Activated CD4-positive, alpha-beta T cell treated with anti-CD3 and anti-CD28 coated beads, Interleukin-2, amount 10 ng/mL, durations not matched to agents 24 days and 14 days (primary cell): ENCODE data around the gene BLOC1S2. TPM values are rescaled to one million over a fixed set of nuclear protein-coding genes. Genes with fewer than 3 reads are reported as not detected.

ENCODE experiments used
- DNase-seq: peaks from one replicate; pipeline ENCODE4 v3.0.0; 2022
- H3K27ac Mint-ChIP-seq: one replicate; pipeline ENCODE4 v1.8.0; 2022; ENCODE audit warnings: mild to moderate bottlenecking, mixed read lengths
- H3K27me3 Mint-ChIP-seq: one replicate; pipeline ENCODE4 v1.8.0; 2022; ENCODE audit warnings: mixed read lengths
- H3K36me3 Mint-ChIP-seq: one replicate; pipeline ENCODE4 v1.8.0; 2022; ENCODE audit warnings: low read depth, mild to moderate bottlenecking, mixed read lengths
- H3K4me1 Mint-ChIP-seq: one replicate; pipeline ENCODE4 v1.8.0; 2021; ENCODE audit warnings: mixed read lengths
- H3K4me3 Mint-ChIP-seq: one replicate; pipeline ENCODE4 v1.8.0; 2022; ENCODE audit warnings: mild to moderate bottlenecking, moderate library complexity, mixed read lengths
- H3K9me3 Mint-ChIP-seq: one replicate; pipeline ENCODE4 v1.8.0; 2021; ENCODE audit warnings: mixed read lengths
- intact Hi-C: fragments of 100-400 bp; cut with micrococcal nuclease; formaldehyde crosslinking; loops from one replicate; pipeline ENCODE4 v1.15.1; 2023
- total RNA-seq: library from RNA; stranded (reverse); gene quantifications from 2 replicates; pipeline ENCODE4 v1.2.3, GENCODE V29; 2022

Gene BLOC1S2
- total RNA-seq: 62.0 and 62.5 TPM in 2 replicates

DNA sequence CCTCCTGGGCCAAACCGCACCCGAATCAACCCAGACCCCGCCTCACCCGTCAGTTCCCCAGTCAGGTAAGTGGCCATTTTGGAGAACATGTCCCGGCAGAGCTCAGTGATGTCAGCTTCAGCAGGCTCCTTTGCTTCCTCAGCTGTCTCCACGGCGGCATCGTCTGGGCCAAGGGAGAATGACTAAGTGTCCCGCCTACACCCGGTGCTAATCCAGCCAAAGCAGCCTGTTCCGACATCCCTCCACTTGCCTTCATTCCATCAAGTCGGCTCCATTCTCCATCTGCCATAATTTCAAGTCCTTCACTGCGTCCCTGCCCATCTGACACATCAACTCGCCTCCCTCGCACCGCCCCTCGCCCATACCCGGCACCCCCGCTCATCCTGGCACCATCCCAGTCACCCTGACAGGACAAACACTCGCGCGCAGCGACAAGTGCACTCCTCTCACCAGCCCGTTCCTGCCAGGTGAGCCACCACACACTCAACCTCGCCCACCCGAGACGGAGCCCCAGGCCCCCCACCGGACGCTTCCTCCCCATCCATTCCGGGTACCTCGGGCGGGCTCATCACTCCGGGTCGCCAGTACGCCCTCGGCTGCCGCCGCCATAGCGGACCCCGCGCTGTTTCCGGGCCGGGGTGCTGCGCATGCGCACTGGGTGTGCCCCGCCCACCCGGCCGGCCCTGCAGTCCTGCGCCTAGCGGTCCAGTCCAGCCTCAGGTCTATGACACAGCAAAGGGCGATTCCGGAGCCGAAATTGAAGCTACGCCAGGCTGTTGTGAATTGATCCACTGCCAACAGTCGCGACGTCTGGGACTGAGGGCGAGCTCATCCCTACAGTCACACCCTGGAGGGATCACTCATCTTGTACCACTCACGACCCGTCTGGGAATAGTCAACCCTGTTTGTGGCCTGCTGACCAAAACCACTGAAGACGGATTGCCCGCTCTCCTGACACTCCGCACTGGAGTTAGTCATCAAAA lies at the start of gene BLOC1S2:
Gene BLOC1S2 (minus strand): TSS at position 630 of the 983 bp plus-strand sequence. CDS start 21 bp downstream, at position 609.
- intact Hi-C loops: loop anchor here (1.0 to 5.0 kb wide), 7 partner anchors 20 to 277 kb away; partner anchors contain the start of genes CWF19L1, DNMBP, ERLIN1 and NDUFB8
- Mint-ChIP-seq H3K4me1 (peaks cover 18% of the 10 kb centered on the region), H3K27ac (peak within 1 kb of the TSS; percentile 98), H3K36me3 (peaks cover 19% of the 10 kb centered on the region), H3K27me3 (peaks cover under 1% of the 10 kb centered on the region), H3K4me3 (peak within 1 kb of the TSS; percentile 97), H3K9me3 (no peaks in the 10 kb centered on the region)
- DNase-seq: peak; percentile 98

DNA sequence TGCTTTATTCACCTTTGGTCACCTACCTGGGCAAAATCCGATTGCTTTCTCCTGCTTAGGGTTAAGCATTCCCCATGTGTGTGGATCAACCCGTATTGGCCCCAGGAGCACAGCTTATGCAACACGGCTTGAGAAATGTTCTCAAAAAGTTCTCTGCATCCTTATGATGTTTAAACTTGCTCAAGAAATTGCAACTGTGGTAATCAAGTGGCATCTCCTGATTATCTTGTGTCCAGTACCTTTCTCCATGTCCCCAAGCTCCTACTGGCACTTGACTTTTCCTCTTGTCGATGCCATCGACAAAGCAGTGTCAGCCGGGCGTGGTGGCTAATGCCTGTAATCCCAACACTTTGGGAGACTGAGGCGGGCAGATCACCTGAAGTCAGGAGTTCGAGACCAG lies 48.3 kb upstream of the BLOC1S2 start:
- Mint-ChIP-seq H3K27ac (no peak overlapping the region), H3K4me1 (peaks cover 16% of the 10 kb centered on the region), H3K27me3 (peaks cover 29% of the 10 kb centered on the region), H3K4me3 (no peak overlapping the region), H3K9me3 (no peaks in the 10 kb centered on the region), H3K36me3 (no peaks in the 10 kb centered on the region)
- no peak for DNase-seq
- intact Hi-C loops: no loop called here

DNA sequence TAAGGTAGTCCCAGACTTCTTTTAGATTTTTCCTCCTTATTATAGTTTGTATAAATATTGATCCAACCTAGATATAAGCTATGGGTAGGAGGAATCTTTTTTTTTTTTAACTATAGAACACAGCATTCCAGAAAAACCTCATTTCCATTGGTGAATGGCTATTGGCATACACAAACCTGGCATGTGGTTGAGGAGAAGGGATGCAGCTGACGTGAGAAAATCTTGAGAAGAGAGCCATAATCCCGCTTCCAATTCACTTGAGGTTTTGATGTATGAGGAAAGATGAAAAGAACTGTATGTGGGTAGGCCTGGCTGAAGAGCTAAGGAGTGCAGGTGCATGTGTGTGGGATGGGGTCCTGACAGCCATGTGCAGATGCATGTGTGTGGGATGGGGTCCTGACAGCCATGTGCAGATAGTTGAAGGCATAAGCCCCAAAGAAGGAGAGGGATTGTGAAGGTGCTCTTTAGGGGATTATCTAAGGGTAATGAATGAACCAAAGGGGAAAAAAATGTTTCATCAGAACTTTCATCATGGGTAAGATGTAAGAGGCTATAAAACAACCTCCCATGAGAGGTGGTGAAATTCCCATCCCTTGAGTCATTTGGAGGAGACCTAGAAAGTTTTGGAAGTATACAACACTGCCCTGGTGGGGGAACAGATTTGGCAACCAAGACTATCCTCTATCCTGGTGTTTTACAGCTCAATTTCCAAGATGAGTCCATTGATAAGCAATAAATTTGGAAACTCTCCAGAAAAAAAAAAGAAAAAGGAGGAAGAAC lies 47.4 kb upstream of the BLOC1S2 start:
- no peaks in the 10 kb centered on the region for H3K9me3 Mint-ChIP-seq
- DNase-seq: no peak
- no peak overlapping the region for H3K27ac Mint-ChIP-seq
- peaks cover 12% of the 10 kb centered on the region for H3K4me1 Mint-ChIP-seq
- intact Hi-C loops: no loop called here
- H3K36me3 Mint-ChIP-seq: no peaks in the 10 kb centered on the region
- no peak overlapping the region for H3K4me3 Mint-ChIP-seq
- H3K27me3 Mint-ChIP-seq: peaks cover 29% of the 10 kb centered on the region

DNA sequence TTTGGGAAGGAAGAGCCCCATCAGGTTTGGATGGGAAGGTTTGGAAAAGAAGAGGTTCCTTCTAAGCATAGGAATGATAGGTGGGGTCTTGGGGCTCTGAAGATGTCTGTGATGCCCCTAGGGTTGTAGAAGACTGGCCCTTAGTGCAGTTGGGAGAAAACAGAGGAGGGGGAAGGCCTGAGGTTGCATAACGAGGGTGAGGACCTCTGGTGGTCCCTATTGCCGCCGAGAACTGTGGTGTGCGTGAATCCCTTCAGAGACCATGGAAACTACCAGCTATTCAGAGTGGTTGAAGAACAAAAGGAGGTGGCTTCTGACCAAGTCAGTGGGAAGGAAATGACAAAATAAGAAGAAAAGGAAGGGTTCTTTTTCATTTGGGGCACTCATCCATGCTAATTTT lies 46.6 kb upstream of the BLOC1S2 start:
- no peak overlapping the region for H3K4me3 Mint-ChIP-seq
- H3K9me3 Mint-ChIP-seq: no peaks in the 10 kb centered on the region
- H3K4me1 Mint-ChIP-seq: peaks cover 6% of the 10 kb centered on the region
- DNase-seq: no peak
- intact Hi-C loops: no loop called here
- peaks cover 29% of the 10 kb centered on the region for H3K27me3 Mint-ChIP-seq
- no peaks in the 10 kb centered on the region for H3K36me3 Mint-ChIP-seq
- no peak overlapping the region for H3K27ac Mint-ChIP-seq

DNA sequence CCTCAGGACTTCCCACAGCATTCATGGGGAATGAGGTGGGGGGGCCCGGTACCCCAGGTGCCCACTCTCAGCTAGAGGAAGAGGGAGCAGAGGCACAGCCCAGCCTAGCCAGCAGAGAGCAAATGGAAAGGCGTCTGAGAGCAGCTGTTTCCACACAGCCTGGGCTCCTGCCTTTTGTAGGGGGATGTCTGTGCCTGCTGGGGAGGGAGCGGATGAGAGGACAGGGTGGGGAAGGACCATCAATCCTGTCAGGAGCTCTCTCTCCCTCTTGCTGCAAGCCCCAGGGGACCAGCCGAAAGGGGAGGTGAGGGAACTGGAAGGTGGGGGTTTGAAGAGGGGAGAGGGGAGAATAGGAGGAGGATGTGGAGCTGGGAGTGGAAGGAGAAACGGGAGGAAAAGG lies 43.6 kb upstream of the BLOC1S2 start, which contains the start of gene PKD2L1:
Gene PKD2L1 (minus strand): TSS at position 150 of the 400 bp plus-strand sequence. CDS start 125 bp downstream, at position 25.
- no peaks in the 10 kb centered on the region for H3K9me3 Mint-ChIP-seq
- no peaks in the 10 kb centered on the region for H3K36me3 Mint-ChIP-seq
- H3K27ac Mint-ChIP-seq: no peak within 1 kb of the TSS
- no peak within 1 kb of the TSS for H3K4me3 Mint-ChIP-seq
- DNase-seq: no peak
- H3K27me3 Mint-ChIP-seq: peaks cover 29% of the 10 kb centered on the region
- peaks cover 21% of the 10 kb centered on the region for H3K4me1 Mint-ChIP-seq
- intact Hi-C loops: no loop called here

DNA sequence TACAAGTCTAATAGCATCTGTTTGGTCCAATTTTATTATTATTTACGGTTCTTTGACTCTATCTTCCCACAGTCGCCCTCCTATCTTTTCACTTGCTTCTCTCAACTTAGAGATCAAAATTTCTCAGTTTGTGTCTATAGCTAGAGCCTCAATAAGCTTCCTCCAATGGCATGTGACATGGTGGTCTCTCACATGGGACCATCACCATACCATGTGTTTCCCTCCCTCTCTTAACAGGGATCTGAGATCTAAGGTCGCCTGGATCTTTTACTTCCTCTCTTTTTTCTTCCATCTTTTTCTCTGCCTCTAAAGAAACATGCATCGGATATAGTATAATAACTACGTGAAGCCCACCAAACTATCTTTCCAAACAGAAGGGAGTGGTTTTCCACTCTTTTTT lies 41.7 kb upstream of the BLOC1S2 start:
- DNase-seq: no peak
- Mint-ChIP-seq H3K4me1 (peaks cover 20% of the 10 kb centered on the region), H3K27ac (no peak overlapping the region), H3K36me3 (no peaks in the 10 kb centered on the region), H3K9me3 (no peaks in the 10 kb centered on the region), H3K4me3 (no peak overlapping the region), H3K27me3 (peaks cover 18% of the 10 kb centered on the region)
- intact Hi-C loops: no loop called here

DNA sequence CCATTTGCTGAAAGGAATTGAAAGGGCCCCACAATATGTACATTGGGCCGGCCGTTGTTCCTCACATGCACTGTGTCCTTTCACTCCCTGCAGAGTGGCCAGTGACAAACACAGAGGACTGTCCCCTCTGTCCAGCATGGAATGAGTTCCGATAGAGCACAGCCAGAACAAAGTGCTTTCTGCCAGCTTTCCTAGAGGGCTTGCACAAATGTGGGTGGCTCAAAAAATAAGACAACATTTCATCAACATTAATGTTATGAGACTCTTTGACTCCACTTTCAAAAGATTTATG lies 41.2 kb upstream of the BLOC1S2 start:
- peaks cover 15% of the 10 kb centered on the region for H3K27me3 Mint-ChIP-seq
- intact Hi-C loops: no loop called here
- DNase-seq: no peak
- no peak overlapping the region for H3K4me3 Mint-ChIP-seq
- H3K9me3 Mint-ChIP-seq: no peaks in the 10 kb centered on the region
- no peaks in the 10 kb centered on the region for H3K36me3 Mint-ChIP-seq
- peaks cover 15% of the 10 kb centered on the region for H3K4me1 Mint-ChIP-seq
- H3K27ac Mint-ChIP-seq: no peak overlapping the region

DNA sequence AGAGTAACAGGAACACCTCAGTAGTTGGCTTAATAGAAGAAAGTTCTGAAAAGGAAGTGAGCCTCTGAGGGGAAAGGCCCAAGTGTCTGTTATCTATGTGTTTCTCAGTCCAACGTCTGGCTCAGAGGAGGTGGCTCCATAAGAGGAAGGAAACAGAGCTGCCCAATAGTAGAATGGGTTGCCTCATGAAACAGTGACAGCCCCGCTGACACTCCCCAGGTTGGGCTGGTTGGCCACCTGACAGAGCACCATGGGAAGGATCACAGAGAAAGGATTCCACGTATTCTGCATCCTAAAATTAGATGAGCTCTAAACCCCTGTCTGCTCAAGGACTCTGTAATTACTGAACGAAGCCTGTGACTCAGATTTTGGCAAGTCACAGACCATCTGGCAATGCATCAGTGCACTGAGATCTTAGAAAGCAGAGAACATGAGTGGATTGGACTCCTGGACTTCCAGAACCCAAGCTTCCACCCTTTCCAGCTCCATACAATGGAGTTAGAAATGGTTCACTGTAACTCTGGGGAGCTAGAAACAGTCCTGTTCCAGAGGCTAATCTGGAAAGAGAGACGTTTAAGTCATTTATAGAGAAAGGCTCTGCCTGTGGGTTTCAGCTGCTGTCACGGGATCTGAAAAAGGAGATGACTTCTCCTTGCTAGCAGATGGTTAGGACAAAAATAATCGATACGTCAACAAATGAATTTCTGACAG lies 40.7 kb upstream of the BLOC1S2 start:
- H3K27ac Mint-ChIP-seq: peak overlapping the region; percentile 84
- H3K27me3 Mint-ChIP-seq: peaks cover 15% of the 10 kb centered on the region
- peaks cover 15% of the 10 kb centered on the region for H3K4me1 Mint-ChIP-seq
- DNase-seq: peak; percentile 86
- H3K36me3 Mint-ChIP-seq: no peaks in the 10 kb centered on the region
- peak overlapping the region; percentile 55 for H3K4me3 Mint-ChIP-seq
- intact Hi-C loops: no loop called here
- H3K9me3 Mint-ChIP-seq: no peaks in the 10 kb centered on the region

DNA sequence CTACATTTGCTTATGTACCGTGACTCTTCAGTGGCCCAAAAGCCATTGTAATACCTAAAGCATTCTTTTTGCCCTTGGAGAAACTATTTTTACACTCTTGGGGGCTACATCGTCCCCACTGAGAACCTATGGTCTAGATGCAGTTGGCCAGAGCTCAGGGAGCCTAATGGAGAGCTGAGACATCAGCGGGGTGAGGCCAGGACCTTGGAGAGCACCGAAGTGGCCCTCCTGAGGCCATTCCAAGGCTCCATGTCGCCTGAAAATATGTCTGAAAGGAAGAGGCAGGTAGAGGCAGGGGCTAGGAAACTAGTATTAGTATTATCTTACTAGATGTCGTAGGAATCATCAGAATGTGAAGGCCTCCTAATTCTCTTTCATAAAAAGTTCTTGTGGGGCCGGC lies 38.7 kb upstream of the BLOC1S2 start:
- Mint-ChIP-seq H3K4me3 (no peak overlapping the region), H3K36me3 (no peaks in the 10 kb centered on the region), H3K27me3 (peaks cover 10% of the 10 kb centered on the region), H3K4me1 (peaks cover 15% of the 10 kb centered on the region), H3K9me3 (no peaks in the 10 kb centered on the region), H3K27ac (no peak overlapping the region)
- DNase-seq: no peak
- intact Hi-C loops: no loop called here

DNA sequence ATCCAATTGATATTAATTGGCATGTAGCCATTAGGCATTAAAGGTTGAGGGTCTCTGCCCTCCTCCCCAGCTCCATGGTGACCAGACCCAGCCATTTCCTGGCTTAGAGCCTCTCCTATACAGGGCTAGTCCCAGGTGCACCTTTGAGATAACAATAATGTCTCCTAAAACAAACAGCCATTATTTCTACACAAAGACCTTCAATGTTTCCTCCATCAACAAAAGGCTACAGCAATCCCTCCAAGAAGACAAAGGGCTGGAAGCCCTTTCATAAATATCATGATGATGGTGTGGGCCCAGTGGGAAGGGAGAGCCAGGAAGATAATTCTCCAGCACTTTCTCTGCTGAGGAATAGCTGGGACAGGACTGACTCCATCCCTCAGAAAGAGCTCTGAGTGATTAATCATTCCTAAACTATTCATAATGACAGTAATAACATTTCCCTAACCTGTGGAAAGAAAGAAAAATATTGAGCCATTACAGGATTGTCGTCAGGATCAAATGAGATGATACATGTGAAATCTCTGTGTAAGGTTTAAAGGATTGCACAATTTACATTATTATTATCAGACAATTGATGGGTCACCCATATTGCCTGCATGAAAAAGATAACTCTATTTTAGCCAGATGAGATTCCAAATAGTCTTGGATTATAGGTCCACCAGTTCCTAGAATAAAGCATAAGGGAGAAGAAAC lies 33.4 kb upstream of the BLOC1S2 start:
- intact Hi-C loops: no loop called here
- Mint-ChIP-seq H3K9me3 (no peaks in the 10 kb centered on the region), H3K4me1 (no peaks in the 10 kb centered on the region), H3K4me3 (no peak overlapping the region), H3K27me3 (peaks cover 29% of the 10 kb centered on the region), H3K36me3 (no peaks in the 10 kb centered on the region), H3K27ac (no peak overlapping the region)
- DNase-seq: no peak

DNA sequence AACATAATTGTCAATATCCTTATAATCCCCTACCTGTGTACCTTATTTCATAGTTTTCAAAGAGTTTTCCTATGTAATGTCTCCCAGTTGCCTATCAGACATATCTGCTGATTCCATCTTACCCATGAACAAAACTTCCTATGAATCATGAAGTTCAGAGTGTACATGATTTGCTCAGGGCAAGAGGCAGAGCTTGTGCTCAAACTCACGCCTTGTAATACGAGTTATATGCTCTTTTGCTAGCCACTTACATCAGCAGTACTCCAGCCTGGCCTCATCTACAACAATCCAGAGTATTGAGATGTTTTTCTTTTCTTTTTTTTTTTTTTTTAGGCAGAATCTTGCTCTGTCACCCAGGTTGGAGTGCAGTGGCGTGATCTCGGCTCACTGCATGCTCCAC lies 31.7 kb upstream of the BLOC1S2 start:
- Mint-ChIP-seq H3K27me3 (peaks cover 36% of the 10 kb centered on the region), H3K9me3 (no peaks in the 10 kb centered on the region), H3K4me1 (no peaks in the 10 kb centered on the region)

DNA sequence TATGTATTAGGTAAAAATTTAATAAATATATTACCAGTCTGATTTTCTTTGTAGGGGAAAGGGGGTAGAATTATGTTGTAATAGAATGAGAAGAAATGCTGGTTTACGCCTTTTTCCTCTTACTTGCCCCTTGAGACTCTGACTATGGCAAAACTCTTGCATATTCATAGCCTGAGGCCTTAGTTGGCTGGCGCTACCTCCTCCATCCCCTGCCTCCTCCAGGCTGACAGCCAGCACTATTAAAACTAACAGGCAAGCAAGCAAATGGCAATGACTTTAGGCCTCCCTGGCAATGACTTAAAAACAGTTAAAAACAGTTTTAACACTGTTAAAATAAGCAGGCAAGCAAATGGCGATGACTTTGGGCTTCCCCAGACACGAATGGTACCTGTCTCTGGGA lies 29.1 kb upstream of the BLOC1S2 start:
- Mint-ChIP-seq H3K4me3 (no peak overlapping the region), H3K27me3 (peaks cover 46% of the 10 kb centered on the region), H3K9me3 (no peaks in the 10 kb centered on the region), H3K36me3 (no peaks in the 10 kb centered on the region), H3K4me1 (no peaks in the 10 kb centered on the region), H3K27ac (no peak overlapping the region)
- DNase-seq: no peak
- intact Hi-C loops: no loop called here

More for the DNA sequence above, 31.7 kb upstream of the BLOC1S2 start:
- DNase-seq: no peak
- intact Hi-C loops: no loop called here
- no peak overlapping the region for H3K27ac Mint-ChIP-seq
- no peak overlapping the region for H3K4me3 Mint-ChIP-seq
- no peaks in the 10 kb centered on the region for H3K36me3 Mint-ChIP-seq

DNA sequence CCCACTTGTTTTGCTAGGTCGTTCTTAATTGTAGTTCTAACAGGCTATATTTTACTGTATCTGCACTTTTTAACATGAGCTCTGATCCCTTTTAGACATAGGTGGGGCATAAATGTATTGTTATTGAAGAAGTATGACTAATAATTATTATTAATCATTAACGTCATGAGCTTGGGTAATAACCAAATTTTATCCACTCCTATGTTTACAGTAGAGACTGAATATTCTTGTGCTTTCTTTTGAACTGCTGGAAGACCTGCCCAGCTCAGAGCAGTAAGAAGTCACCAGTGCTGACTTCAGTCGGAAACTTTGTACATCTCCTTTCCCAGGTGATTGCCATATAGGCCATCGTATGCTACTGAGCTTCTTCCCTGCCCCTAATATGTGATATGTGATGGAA lies 24.8 kb upstream of the BLOC1S2 start:
- Mint-ChIP-seq H3K36me3 (no peaks in the 10 kb centered on the region), H3K4me1 (no peaks in the 10 kb centered on the region), H3K27ac (no peak overlapping the region), H3K4me3 (no peak overlapping the region), H3K27me3 (peaks cover 55% of the 10 kb centered on the region), H3K9me3 (no peaks in the 10 kb centered on the region)
- intact Hi-C loops: no loop called here
- no peak for DNase-seq
